Activated naive CD4-positive, alpha-beta T cell treated with Interleukin-2 at 50 U/mL for 16 hours (primary cell): ENCODE results near the gene PORCN.
A peak's percentile ranks its signal among the peaks of the same experiment; 100 is the strongest.
"Not testable (repeated sequence)": the region's sequence is repeated elsewhere in the genome, so short reads cannot be mapped to it uniquely, and the experiment has no call there.

ENCODE experiments used
- DNase-seq: peaks from one replicate; pipeline ENCODE4 v3.0.0-alpha.2; 2020

Gene PORCN

GRCh38 chrX:48514126-48514806 lies 5.5 kb downstream of the PORCN start:
- DNase-seq, result no peak

GRCh38 chrX:48514868-48515460 lies 6.2 kb downstream of the PORCN start:
- DNase-seq, result no peak

- no peak for DNase-seq
Measured at GRCh38 chrX:48515842-48516241, 7.0 kb downstream of the PORCN start.

- no peak for DNase-seq
Measured at GRCh38 chrX:48516285-48516684, 7.5 kb downstream of the PORCN start.

- DNase-seq, result no peak
Measured at GRCh38 chrX:48516987-48517386, 8.2 kb downstream of the PORCN start.

- DNase-seq, result not testable (repeated sequence)
Measured at GRCh38 chrX:48519481-48519880, 10.7 kb downstream of the PORCN start.

GRCh38 chrX:48520455-48520854 lies 11.7 kb downstream of the PORCN start:
- no peak for DNase-seq

- DNase-seq, result no peak
Measured at GRCh38 chrX:48520976-48521352, 12.2 kb downstream of the PORCN start.

GRCh38 chrX:48521353-48522243 lies 12.8 kb downstream of the PORCN start, which contains the start of gene EBP:
Gene EBP (plus strand): TSS chrX:48521808. CDS start chrX:48523772, 1,964 bp downstream.
- peak; percentile 94 for DNase-seq

GRCh38 chrX:48522291-48522690 lies 13.5 kb downstream of the PORCN start:
- DNase-seq, result no peak

- DNase-seq, result no peak
Measured at GRCh38 chrX:48523682-48524081, 14.9 kb downstream of the PORCN start.

GRCh38 chrX:48525853-48526252 lies 17.1 kb downstream of the PORCN start:
- DNase-seq, result not testable (repeated sequence)

GRCh38 chrX:48530736-48531135 lies 21.9 kb downstream of the PORCN start:
- DNase-seq, result no peak

GRCh38 chrX:48531358-48531959 lies 22.7 kb downstream of the PORCN start:
- DNase-seq, result no peak

- no peak for DNase-seq
Measured at GRCh38 chrX:48532161-48532560, 23.4 kb downstream of the PORCN start.

- DNase-seq, result no peak
Measured at GRCh38 chrX:48533165-48533564, 24.4 kb downstream of the PORCN start.

GRCh38 chrX:48538641-48539344 lies 30.0 kb downstream of the PORCN start:
- DNase-seq, result no peak

GRCh38 chrX:48539345-48540027 lies 30.7 kb downstream of the PORCN start, which contains the start of gene TBC1D25:
Gene TBC1D25 (plus strand): TSS chrX:48539714. CDS start chrX:48539798, 84 bp downstream.
- DNase-seq, result peak; percentile 97

GRCh38 chrX:48540028-48540375 lies 31.2 kb downstream of the PORCN start:
- peak; percentile 62 for DNase-seq

- no peak for DNase-seq
Measured at GRCh38 chrX:48540480-48540879, 31.7 kb downstream of the PORCN start.

GRCh38 chrX:48541140-48541814 lies 32.5 kb downstream of the PORCN start:
- no peak for DNase-seq
